SK-N-SH treated with all-trans-retinoic acid at 6 μM for 48 hours (cell line): ENCODE results near the gene CENPVL3.

Source experiments
- ATAC-seq: fragments of 200-7000 bp; cut with Tn5 transposase; 3 replicates; pipeline ENCODE4 v1.9.1; 2020; ENCODE audit warnings: mild to moderate bottlenecking, moderate library complexity
- ARNTL ChIP-seq: fragments of 450-650 bp; formaldehyde crosslinking; IDR thresholded peaks from 2 replicates; pipeline ENCODE4 v1.5.0; 2020; ENCODE audit warnings: low read depth, mild to moderate bottlenecking, moderate library complexity, borderline replicate concordance
- CSDC2 ChIP-seq: fragments of 250-450 bp; sonication (Bioruptor Pico); IDR thresholded peaks from 2 replicates; pipeline ENCODE4 v1.5.0; 2020; ENCODE audit warnings: mild to moderate bottlenecking, moderate library complexity
- ESRRG ChIP-seq: fragments of 250-450 bp; sonication (Bioruptor Pico); IDR thresholded peaks from 2 replicates; pipeline ENCODE4 v1.6.1; 2021; ENCODE audit warnings: mild to moderate bottlenecking
- GLIS3 ChIP-seq: fragments of 250-450 bp; sonication (Bioruptor Pico); IDR thresholded peaks from 2 replicates; pipeline ENCODE4 v1.5.0; 2020; ENCODE audit warnings: mild to moderate bottlenecking, moderate library complexity
- ISL1 ChIP-seq: fragments of 250-450 bp; sonication (Bioruptor Pico); IDR thresholded peaks from 2 replicates; pipeline ENCODE4 v2.1.2; 2022; ENCODE audit warnings: mild to moderate bottlenecking, moderate library complexity
- OSR1 ChIP-seq: fragments of 250-450 bp; sonication (Bioruptor Pico); IDR thresholded peaks from 2 replicates; pipeline ENCODE4 v1.8.0; 2022; ENCODE audit warnings: moderate library complexity, mild to moderate bottlenecking, inconsistent platforms
- PPARA ChIP-seq: fragments of 250-450 bp; sonication (Bioruptor Pico); IDR thresholded peaks from 2 replicates; pipeline ENCODE4 v1.5.0; 2020; ENCODE audit warnings: mild to moderate bottlenecking, borderline replicate concordance
- RARB ChIP-seq: fragments of 250-450 bp; sonication (Bioruptor Pico); IDR thresholded peaks from 2 replicates; pipeline ENCODE4 v1.8.0; 2021; ENCODE audit warnings: mild to moderate bottlenecking, moderate library complexity
- SNAI2 ChIP-seq: fragments of 250-450 bp; sonication (Bioruptor Pico); IDR thresholded peaks from 2 replicates; pipeline ENCODE4 v1.5.0; 2020; ENCODE audit warnings: mild to moderate bottlenecking, moderate library complexity
- TCF4 ChIP-seq: fragments of 250-450 bp; sonication (Bioruptor Pico); IDR thresholded peaks from 2 replicates; pipeline ENCODE4 v1.8.0; 2021; ENCODE audit warnings: mild to moderate bottlenecking, moderate library complexity, borderline replicate concordance
- TOX ChIP-seq: fragments of 250-450 bp; sonication (Bioruptor Pico); IDR thresholded peaks from 2 replicates; pipeline ENCODE4 v1.8.0; 2021; ENCODE audit warnings: mild to moderate bottlenecking, moderate library complexity, borderline replicate concordance
- ZC3H10 ChIP-seq: fragments of 250-450 bp; sonication (Bioruptor Pico); IDR thresholded peaks from 2 replicates; pipeline ENCODE4 v1.5.1; 2021; ENCODE audit warnings: mild to moderate bottlenecking, moderate library complexity
- ZFP3 ChIP-seq: fragments of 250-450 bp; sonication (Bioruptor Pico); IDR thresholded peaks from 2 replicates; pipeline ENCODE4 v1.5.0; 2020; ENCODE audit warnings: mild to moderate bottlenecking, moderate library complexity
- ZFP30 ChIP-seq: fragments of 450-650 bp; formaldehyde crosslinking; IDR thresholded peaks from 2 replicates; pipeline ENCODE4 v1.5.0; 2022; ENCODE audit warnings: mild to moderate bottlenecking, moderate library complexity
- ZNF565 ChIP-seq: fragments of 450-650 bp; formaldehyde crosslinking; conservative IDR thresholded peaks from 2 replicates; pipeline ENCODE4 v1.5.0; 2020; ENCODE audit warnings: low read depth, mild to moderate bottlenecking, moderate library complexity
- ZNF70 ChIP-seq: fragments of 450-650 bp; formaldehyde crosslinking; IDR thresholded peaks from 2 replicates; pipeline ENCODE4 v1.5.0; 2020; ENCODE audit warnings: mild to moderate bottlenecking, moderate library complexity
- ZNF8 ChIP-seq: fragments of 450-650 bp; formaldehyde crosslinking; IDR thresholded peaks from 2 replicates; pipeline ENCODE4 v1.5.0; 2020; ENCODE audit warnings: mild to moderate bottlenecking, moderate library complexity
- TF ChIP-seq, protein P1 (sequence below): fragments of 250-450 bp; sonication (Bioruptor Pico); IDR thresholded peaks from 2 replicates; pipeline ENCODE4 v1.8.0; 2020; ENCODE audit warnings: mild to moderate bottlenecking, moderate library complexity, borderline replicate concordance
- TF ChIP-seq, protein P2 (sequence below): fragments of 250-450 bp; sonication (Bioruptor Pico); IDR thresholded peaks from 2 replicates; pipeline ENCODE4 v1.5.1; 2020; ENCODE audit warnings: low read depth, mild to moderate bottlenecking, moderate library complexity
- TF ChIP-seq, protein P3 (sequence below): fragments of 250-450 bp; sonication (Bioruptor Pico); IDR thresholded peaks from 2 replicates; pipeline ENCODE4 v1.8.0; 2021; ENCODE audit warnings: low read depth, mild to moderate bottlenecking, moderate library complexity, borderline replicate concordance
- TF ChIP-seq, protein P4 (sequence below): fragments of 250-450 bp; sonication (Bioruptor Pico); IDR thresholded peaks from 2 replicates; pipeline ENCODE4 v1.5.0; 2020; ENCODE audit warnings: mild to moderate bottlenecking, moderate library complexity
- TF ChIP-seq, protein P5 (sequence below): fragments of 250-450 bp; sonication (Bioruptor Pico); IDR thresholded peaks from 2 replicates; pipeline ENCODE4 v1.5.1; 2021; ENCODE audit warnings: mild to moderate bottlenecking, moderate library complexity

CENPVL3 gene

DNA sequence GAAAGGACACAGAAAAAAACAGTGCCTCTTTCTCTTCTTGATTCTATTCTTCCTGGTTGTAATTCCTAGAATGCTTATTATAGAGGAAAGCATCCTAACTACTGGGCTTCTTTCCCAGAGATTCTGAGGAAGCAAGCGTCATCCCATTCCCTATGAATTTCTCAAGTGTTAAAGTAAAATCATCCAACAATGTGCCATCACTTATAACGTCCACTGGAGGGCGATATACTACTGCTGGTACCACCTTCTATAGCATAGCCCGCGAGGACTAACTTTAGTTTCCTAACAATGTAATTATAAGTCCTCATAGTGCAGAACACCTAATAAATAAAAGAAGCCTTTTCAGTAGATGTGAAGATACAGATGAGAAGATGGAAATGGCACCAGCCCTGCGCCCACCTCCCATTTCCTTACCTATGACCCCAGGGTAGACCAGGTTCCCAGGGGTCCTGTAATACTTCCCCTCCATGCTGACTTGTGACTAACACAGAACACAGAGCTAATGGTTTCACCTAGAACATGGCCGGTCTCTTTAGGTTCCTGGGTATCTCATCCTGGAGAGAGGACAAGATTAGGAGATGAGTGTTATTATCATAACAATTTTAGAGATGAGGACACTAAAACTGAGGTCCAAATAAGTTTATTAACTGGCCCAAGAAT is 4.2 kb downstream of the CENPVL3 start:
- TF ChIP-seq ZNF8 (CRISPR knock-in tag) (no peak), GLIS3 (CRISPR knock-in tag) (no peak), SNAI2 (CRISPR knock-in tag) (no peak), ARNTL (CRISPR knock-in tag) (no peak), ESRRG (CRISPR knock-in tag) (no peak), PPARA (CRISPR knock-in tag) (no peak), ZNF70 (CRISPR knock-in tag) (no peak), TOX (CRISPR knock-in tag) (no peak), ZNF565 (CRISPR knock-in tag) (no peak), ZFP3 (no peak), ISL1 (no peak), CSDC2 (CRISPR knock-in tag) (no peak), OSR1 (CRISPR knock-in tag) (no peak), RARB (CRISPR knock-in tag) (no peak)
- TF ChIP-seq, protein P1, sequence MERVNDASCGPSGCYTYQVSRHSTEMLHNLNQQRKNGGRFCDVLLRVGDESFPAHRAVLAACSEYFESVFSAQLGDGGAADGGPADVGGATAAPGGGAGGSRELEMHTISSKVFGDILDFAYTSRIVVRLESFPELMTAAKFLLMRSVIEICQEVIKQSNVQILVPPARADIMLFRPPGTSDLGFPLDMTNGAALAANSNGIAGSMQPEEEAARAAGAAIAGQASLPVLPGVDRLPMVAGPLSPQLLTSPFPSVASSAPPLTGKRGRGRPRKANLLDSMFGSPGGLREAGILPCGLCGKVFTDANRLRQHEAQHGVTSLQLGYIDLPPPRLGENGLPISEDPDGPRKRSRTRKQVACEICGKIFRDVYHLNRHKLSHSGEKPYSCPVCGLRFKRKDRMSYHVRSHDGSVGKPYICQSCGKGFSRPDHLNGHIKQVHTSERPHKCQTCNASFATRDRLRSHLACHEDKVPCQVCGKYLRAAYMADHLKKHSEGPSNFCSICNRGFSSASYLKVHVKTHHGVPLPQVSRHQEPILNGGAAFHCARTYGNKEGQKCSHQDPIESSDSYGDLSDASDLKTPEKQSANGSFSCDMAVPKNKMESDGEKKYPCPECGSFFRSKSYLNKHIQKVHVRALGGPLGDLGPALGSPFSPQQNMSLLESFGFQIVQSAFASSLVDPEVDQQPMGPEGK (CRISPR knock-in tag) = no peak
- TF ChIP-seq, protein P2, sequence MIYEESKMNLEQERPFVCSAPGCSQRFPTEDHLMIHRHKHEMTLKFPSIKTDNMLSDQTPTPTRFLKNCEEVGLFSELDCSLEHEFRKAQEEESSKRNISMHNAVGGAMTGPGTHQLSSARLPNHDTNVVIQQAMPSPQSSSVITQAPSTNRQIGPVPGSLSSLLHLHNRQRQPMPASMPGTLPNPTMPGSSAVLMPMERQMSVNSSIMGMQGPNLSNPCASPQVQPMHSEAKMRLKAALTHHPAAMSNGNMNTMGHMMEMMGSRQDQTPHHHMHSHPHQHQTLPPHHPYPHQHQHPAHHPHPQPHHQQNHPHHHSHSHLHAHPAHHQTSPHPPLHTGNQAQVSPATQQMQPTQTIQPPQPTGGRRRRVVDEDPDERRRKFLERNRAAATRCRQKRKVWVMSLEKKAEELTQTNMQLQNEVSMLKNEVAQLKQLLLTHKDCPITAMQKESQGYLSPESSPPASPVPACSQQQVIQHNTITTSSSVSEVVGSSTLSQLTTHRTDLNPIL (CRISPR knock-in tag) = no peak

DNA sequence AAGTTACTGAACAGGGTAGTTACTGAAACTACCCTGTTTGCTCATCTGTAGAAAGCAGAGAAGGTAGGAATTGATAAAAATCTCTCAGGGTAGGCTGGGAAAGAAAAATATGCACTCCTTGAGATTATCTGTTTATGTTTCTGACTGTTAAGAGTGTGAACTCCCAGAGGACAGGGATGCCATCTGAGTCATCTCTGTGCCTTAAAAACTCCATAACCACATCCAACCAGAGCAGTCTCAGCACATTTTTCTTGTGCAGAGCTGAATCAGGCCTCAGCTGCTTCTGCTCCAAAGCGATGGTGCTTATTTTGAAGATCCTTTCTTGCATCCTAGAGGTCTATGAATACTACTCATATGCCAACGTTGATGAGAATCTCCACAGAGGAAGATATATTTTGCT is 9.9 kb downstream of the CENPVL3 start:
- ATAC-seq = no peak
- TF ChIP-seq TCF4 (CRISPR knock-in tag) (no peak), CSDC2 (CRISPR knock-in tag) (no peak), ZNF70 (CRISPR knock-in tag) (no peak), ZFP3 (no peak), ZNF565 (CRISPR knock-in tag) (no peak), ZC3H10 (no peak), ZFP30 (CRISPR knock-in tag) (no peak)
- TF ChIP-seq, protein P3, sequence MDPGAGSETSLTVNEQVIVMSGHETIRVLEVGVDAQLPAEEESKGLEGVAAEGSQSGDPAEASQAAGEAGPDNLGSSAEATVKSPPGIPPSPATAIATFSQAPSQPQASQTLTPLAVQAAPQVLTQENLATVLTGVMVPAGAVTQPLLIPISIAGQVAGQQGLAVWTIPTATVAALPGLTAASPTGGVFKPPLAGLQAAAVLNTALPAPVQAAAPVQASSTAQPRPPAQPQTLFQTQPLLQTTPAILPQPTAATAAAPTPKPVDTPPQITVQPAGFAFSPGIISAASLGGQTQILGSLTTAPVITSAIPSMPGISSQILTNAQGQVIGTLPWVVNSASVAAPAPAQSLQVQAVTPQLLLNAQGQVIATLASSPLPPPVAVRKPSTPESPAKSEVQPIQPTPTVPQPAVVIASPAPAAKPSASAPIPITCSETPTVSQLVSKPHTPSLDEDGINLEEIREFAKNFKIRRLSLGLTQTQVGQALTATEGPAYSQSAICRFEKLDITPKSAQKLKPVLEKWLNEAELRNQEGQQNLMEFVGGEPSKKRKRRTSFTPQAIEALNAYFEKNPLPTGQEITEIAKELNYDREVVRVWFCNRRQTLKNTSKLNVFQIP (CRISPR knock-in tag) = no peak
- TF ChIP-seq, protein P2 (CRISPR knock-in tag) = no peak
- TF ChIP-seq, all 23 proteins: peak for 0

More for the DNA sequence above, 4.2 kb downstream of the CENPVL3 start:
- peak; percentile 92 for ATAC-seq

DNA sequence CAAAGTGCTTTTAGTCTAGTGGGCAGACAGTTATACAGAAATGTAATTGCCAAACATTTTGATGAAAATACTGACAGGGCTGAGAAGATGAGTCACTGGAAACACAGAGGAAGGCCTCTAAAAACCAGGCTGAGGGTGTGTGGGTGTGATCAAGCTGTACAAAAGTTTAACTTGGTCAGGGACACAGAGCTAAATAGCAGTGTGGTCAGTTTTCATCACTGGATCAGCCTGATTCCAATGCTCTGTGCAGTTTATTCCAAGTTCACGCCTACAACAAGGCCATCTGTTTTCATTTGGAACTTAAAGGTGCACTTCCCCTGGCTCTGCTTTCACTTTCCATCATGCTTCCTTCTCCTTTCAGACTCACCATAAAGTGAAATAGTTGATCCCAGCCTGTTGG is 10.6 kb downstream of the CENPVL3 start:
- ATAC-seq = no peak
- TF ChIP-seq SNAI2 (CRISPR knock-in tag) (no peak), TCF4 (CRISPR knock-in tag) (no peak), ESRRG (CRISPR knock-in tag) (no peak)

DNA sequence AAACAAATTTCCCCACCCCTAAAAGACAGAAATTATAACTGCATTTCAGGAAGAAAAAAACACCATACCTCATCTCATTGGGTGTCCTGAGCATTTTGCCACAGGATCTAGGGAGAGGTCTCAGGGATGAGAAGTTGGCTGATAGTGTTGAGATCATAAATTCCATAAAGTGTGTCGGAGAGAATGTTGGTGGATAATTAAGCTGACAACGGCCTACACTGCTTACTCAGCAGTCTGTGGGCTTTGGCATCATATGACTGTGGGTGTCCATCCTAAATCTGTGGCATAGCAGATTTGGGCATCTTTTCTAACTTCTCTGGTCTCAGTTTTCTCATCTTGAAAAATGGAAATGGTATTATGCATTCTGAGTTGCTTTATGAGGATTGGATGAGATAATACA is 12.3 kb downstream of the CENPVL3 start:
- no peak for ATAC-seq
- TF ChIP-seq, protein P3 (CRISPR knock-in tag) = no peak
- TF ChIP-seq GLIS3 (CRISPR knock-in tag) (no peak), ZFP3 (no peak), ESRRG (CRISPR knock-in tag) (no peak), ZNF8 (CRISPR knock-in tag) (no peak), OSR1 (CRISPR knock-in tag) (no peak)
- TF ChIP-seq, protein P4, sequence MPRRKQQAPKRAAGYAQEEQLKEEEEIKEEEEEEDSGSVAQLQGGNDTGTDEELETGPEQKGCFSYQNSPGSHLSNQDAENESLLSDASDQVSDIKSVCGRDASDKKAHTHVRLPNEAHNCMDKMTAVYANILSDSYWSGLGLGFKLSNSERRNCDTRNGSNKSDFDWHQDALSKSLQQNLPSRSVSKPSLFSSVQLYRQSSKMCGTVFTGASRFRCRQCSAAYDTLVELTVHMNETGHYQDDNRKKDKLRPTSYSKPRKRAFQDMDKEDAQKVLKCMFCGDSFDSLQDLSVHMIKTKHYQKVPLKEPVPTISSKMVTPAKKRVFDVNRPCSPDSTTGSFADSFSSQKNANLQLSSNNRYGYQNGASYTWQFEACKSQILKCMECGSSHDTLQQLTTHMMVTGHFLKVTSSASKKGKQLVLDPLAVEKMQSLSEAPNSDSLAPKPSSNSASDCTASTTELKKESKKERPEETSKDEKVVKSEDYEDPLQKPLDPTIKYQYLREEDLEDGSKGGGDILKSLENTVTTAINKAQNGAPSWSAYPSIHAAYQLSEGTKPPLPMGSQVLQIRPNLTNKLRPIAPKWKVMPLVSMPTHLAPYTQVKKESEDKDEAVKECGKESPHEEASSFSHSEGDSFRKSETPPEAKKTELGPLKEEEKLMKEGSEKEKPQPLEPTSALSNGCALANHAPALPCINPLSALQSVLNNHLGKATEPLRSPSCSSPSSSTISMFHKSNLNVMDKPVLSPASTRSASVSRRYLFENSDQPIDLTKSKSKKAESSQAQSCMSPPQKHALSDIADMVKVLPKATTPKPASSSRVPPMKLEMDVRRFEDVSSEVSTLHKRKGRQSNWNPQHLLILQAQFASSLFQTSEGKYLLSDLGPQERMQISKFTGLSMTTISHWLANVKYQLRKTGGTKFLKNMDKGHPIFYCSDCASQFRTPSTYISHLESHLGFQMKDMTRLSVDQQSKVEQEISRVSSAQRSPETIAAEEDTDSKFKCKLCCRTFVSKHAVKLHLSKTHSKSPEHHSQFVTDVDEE (CRISPR knock-in tag) = no peak
- TF ChIP-seq, protein P2 (CRISPR knock-in tag) = no peak
- TF ChIP-seq, protein P5, sequence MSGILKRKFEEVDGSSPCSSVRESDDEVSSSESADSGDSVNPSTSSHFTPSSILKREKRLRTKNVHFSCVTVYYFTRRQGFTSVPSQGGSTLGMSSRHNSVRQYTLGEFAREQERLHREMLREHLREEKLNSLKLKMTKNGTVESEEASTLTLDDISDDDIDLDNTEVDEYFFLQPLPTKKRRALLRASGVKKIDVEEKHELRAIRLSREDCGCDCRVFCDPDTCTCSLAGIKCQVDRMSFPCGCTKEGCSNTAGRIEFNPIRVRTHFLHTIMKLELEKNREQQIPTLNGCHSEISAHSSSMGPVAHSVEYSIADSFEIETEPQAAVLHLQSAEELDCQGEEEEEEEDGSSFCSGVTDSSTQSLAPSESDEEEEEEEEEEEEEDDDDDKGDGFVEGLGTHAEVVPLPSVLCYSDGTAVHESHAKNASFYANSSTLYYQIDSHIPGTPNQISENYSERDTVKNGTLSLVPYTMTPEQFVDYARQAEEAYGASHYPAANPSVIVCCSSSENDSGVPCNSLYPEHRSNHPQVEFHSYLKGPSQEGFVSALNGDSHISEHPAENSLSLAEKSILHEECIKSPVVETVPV (CRISPR knock-in tag) = no peak
